GM12865 (cell line): ENCODE measurements around the gene FER.

Experiments used
- DNase-seq: peaks from one replicate; pipeline ENCODE4 v3.0.0; 2010; ENCODE audit warnings: low read depth
- H3K4me3 ChIP-seq: 2 replicates; pipeline ENCODE4 v1.5.1; 2011; ENCODE audit warnings: mild to moderate bottlenecking, low read depth, low read length, control low read depth
- TF ChIP-seq, protein P1 (sequence below): IDR thresholded peaks from 2 replicates; pipeline ENCODE4 v1.5.1; 2011; ENCODE audit warnings: low read length, control low read depth, low read depth, inconsistent platforms; ENCODE audit not compliant: insufficient read depth; ENCODE audit errors: missing control alignments

FER gene

DNA sequence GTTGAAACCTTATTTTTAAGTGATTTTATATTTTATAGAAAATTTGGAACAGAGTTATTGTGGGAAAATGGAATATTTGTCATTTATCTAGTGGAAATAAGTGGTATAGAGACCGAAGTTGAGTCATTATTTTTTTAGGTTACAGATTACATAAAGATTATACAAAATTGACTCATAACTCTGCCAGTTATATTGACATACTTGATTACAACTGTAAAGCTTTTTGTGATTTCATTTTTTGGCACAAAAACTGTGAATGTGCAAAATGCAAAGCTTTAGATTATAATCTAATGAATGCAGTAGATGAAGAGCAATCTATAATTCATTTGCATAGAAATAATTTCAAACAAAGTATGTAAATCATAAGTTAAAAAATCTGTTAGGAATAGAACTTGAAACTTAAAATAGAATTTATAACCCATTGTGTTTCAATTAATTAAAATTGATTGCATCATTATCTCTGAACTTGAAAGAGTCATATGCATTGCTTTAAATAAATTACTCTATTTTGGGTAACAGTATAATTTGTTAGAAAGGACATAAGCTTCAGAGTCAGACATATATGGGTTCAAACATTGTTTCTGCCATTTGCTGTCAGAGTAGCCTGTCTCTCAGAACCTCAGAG lies 280.4 kb downstream of the FER start:
- TF ChIP-seq, protein P1, sequence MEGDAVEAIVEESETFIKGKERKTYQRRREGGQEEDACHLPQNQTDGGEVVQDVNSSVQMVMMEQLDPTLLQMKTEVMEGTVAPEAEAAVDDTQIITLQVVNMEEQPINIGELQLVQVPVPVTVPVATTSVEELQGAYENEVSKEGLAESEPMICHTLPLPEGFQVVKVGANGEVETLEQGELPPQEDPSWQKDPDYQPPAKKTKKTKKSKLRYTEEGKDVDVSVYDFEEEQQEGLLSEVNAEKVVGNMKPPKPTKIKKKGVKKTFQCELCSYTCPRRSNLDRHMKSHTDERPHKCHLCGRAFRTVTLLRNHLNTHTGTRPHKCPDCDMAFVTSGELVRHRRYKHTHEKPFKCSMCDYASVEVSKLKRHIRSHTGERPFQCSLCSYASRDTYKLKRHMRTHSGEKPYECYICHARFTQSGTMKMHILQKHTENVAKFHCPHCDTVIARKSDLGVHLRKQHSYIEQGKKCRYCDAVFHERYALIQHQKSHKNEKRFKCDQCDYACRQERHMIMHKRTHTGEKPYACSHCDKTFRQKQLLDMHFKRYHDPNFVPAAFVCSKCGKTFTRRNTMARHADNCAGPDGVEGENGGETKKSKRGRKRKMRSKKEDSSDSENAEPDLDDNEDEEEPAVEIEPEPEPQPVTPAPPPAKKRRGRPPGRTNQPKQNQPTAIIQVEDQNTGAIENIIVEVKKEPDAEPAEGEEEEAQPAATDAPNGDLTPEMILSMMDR, result no peak
- H3K4me3 ChIP-seq, result no peak overlapping the region
- DNase-seq, result no peak

DNA sequence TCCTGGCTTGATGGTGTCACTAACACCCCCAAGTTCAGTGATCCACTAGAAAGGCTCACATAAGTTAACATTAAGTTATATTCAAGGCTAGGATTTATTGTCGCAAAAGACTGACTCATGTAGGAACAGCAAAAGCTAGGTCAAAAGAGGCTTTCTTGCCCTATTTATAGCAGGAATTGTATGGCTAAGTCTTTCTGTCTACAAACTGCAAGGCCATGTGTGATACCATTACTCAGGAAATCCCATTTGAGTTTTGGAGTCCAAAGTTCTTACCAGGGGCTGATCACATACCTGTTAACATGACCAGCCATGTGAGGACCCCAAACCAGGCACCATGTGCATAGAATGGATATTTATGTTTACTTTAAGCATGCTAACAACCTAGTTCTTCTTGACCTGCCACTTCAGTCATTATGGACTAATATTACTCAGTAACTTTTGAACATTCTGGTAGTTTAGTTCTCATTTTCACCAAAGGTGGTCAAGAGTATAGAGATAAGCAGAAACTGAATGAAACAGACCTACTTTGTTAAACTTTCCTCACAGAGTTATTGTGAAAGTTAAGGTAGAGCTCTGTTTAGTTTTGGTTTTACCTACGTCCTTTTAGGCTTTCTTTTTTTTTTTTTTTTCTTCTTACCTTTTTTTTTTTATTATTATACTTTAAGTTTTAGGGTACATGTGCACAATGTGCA lies 281.1 kb downstream of the FER start:
- H3K4me3 ChIP-seq, result no peak overlapping the region
- peak; percentile 30 for DNase-seq
- TF ChIP-seq, protein P1, result no peak

DNA sequence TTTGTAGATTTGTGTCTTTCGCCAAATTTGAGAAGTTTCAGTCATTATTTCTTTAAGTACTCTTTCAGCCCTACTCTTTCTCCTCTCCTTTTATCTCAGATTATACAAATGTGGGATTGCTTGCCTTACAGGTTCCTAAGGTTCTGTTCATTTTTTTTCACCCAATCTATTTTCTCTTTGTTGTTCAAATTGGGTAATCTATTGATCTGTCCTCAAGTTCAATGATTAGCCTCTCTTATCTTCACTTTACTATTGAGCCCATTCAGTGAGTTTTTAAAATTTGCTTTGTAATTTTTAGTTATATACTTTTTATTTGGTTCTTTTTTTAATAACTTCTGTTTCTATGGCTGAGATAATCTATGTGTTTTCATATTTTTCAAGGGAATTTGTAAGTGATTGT lies 282.1 kb downstream of the FER start:
- DNase-seq, result no peak
- TF ChIP-seq, protein P1, result no peak

DNA sequence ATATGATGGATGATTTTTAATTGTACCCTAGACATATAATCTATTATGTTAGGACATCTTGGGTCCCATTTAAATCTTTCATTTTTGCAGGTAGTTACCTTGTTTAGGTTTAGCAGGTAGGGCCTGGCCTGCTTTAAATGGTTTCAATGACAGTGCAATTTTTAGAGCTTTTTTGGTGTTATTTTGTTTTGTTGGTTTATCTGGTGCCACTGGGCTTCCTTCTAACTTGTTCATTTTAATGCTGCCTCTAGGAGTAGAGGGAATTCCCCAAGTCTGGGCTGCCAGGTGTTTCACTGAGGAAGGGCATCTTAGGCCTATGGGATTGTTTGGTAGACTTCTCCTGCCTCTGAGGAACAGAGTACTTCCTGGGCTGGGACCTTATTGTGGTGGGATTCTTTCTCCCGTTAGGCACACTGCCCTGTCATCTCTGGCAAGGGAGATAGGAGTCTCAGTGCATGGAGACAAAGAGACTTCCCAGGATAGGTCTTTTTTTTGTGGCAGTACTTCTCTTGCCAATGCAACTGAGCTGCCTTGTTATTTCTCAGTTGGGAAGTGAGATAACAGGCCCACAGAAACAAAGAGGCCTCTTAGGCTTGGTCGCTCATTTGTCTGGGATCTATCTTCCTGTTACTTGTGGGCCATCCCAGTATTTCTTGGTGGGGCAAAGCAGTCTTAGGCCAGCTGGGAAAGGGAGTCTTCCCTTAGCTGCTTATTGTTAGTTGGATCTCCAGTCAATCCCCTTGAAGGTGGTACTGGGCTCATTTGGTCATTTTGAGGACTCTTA lies 282.9 kb downstream of the FER start:
- H3K4me3 ChIP-seq, result no peak overlapping the region
- DNase-seq, result no peak
- TF ChIP-seq, protein P1, result no peak

More for the DNA sequence above, 282.1 kb downstream of the FER start:
- no peak overlapping the region for H3K4me3 ChIP-seq

DNA sequence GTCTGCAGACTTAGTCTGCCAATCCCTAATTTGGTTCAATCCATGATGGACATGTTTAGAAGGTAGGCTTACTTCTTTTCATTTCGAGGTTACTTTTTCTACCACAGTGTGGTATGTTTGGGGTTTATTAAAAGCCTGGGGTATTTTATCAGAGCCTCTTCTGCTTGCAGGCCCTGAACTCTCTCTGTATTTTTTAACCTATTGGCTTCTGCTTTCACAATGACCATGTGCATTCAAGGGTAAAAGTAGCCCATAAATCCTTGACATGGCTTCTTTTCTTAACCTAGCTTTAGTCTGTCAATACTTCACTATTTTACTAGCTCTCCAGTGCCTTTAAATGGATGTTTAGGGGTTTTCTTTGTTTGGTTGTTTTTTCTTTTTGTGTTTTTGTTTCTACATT lies 286.6 kb downstream of the FER start:
- TF ChIP-seq, protein P1, result no peak
- DNase-seq, result peak; percentile 9

DNA sequence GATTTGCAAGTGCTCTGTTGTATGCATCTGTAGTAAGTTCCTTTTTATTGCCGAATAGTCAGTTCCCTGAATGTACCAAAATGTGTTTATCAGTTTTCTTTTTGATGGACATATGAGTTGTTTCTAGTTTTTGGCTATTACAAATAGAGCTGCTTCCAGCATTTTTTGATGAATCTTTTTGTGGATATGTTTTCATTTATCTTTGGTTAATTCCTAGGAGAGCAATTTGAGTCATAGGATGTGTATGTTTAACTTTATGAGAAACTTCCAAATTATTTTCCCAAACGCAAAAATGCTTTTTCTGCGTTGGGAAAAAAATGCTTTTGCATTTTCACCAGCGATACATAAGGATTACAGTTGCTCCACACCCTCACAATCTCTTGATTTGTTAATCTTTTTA lies 287.7 kb downstream of the FER start:
- TF ChIP-seq, protein P1, result no peak
- no peak for DNase-seq
- no peak overlapping the region for H3K4me3 ChIP-seq

More for the DNA sequence above, 286.6 kb downstream of the FER start:
- no peak overlapping the region for H3K4me3 ChIP-seq
